ENCODE results near the gene GLT6D1.

GRCh38 chr9:135676891-135677290 is 37.6 kb upstream of the GLT6D1 start:
- TF ChIP-seq MAX (IDR thresholded peaks at IDR 0.05), result no peak
- no peak for TF ChIP-seq YY1 (IDR thresholded peaks at IDR 0.05; ENCODE audit: low read depth, low read length)
- TF ChIP-seq CTCF (IDR thresholded peaks at IDR 0.05; ENCODE audit: control extremely low read depth in 1 of 3, insufficient read depth in 1 of 3, low read depth in 1 of 3, low read length in 3 of 3), result no peak
- no peak for TF ChIP-seq KDM5A (IDR thresholded peaks at IDR 0.05; ENCODE audit: low read length)
- TF ChIP-seq USF2 (IDR thresholded peaks at IDR 0.05; ENCODE audit: low read length), result no peak
- no peak for TF ChIP-seq TBP (IDR thresholded peaks at IDR 0.05; ENCODE audit: low read depth, low read length)
- TF ChIP-seq JUND (IDR thresholded peaks at IDR 0.05; ENCODE audit: low read length), result no peak

All from H1 (cell line).